A549 (cell line): ENCODE measurements around the gene SLC6A7. TPM values are rescaled to one million over a fixed set of nuclear protein-coding genes. Genes with fewer than 3 reads are reported as not detected.

Experiments used
- ATAC-seq, 2 experiments: fragments of 200-7000 bp in 1 of 2; fragments of >200 bp in 1 of 2; cut with Nextera tagmentation in 1 of 2; cut with Tn5 transposase in 1 of 2; 3 replicates each; pipeline versions ENCODE4 v1.8.0 to v1.9.1; 2018 to 2020; ENCODE audit warnings: mild to moderate bottlenecking in 1 of 2, moderate library complexity in 1 of 2
- CTCF ChIA-PET: fragments of 300-600 bp; sonication (Branson Sonifier 250); formaldehyde crosslinking; extraction: SDS; loops from one replicate; lab custom pipeline; 2021; ENCODE audit warnings: antibody characterized with exemption, inconsistent platforms; lab: Yijun Ruan, JAX
- POLR2A ChIA-PET: fragments of 350-600 bp; formaldehyde crosslinking; extraction: SDS; loops from one replicate; lab custom pipeline; 2021; ENCODE audit warnings: antibody characterized with exemption, inconsistent platforms; lab: Yijun Ruan, JAX
- DNase-seq, 2 experiments: peaks; one replicate each; pipeline versions ENCODE4 v3.0.0 to v3.0.0-alpha.2; 2011 to 2016; ENCODE audit warnings: low read depth in 1 of 2, low spot score in 1 of 2
- FAIRE-seq: peaks from 2 replicates; lab custom pipeline; 2011; peaks lifted over from hg19 to GRCh38; lab: Jason Lieb, UNC
- H3K27ac ChIP-seq, 2 experiments: fragments of >200 bp; sonication (Bioruptor Twin); formaldehyde crosslinking; 3 replicates each; pipeline ENCODE4 v1.5.1; 2016 to 2017
- H3K4me1 ChIP-seq: fragments of >200 bp; sonication (Bioruptor Twin); formaldehyde crosslinking; 3 replicates; pipeline ENCODE4 v1.6.1; 2016
- H3K4me2 ChIP-seq: fragments of >200 bp; sonication (Bioruptor Twin); formaldehyde crosslinking; 3 replicates; pipeline ENCODE4 v1.6.1; 2016
- H3K4me3 ChIP-seq: fragments of >200 bp; sonication (Bioruptor Twin); formaldehyde crosslinking; 3 replicates; pipeline ENCODE4 v1.5.1; 2016
- H3K9me3 ChIP-seq: fragments of >200 bp; sonication (Bioruptor Twin); formaldehyde crosslinking; 3 replicates; pipeline ENCODE4 v1.6.1; 2016
- CEBPB ChIP-seq, 2 experiments: fragments of >200 bp in 1 of 2; sonication (Bioruptor Twin) in 1 of 2; formaldehyde crosslinking in 1 of 2; IDR thresholded peaks; 2 replicates each; pipeline ENCODE4 v1.6.1; 2012 to 2016
- CHD4 ChIP-seq: fragments of 200-600 bp; sonication (generic); IDR thresholded peaks from 2 replicates; pipeline ENCODE4 v1.6.1; 2016; ENCODE audit warnings: antibody characterized with exemption, mild to moderate bottlenecking, borderline replicate concordance
- ELK1 ChIP-seq: fragments of 150-350 bp; IDR thresholded peaks from 2 replicates; pipeline ENCODE4 v1.6.1; 2014; ENCODE audit warnings: low read depth, mild to moderate bottlenecking, low read length
- FOXS1 ChIP-seq: fragments of 250-450 bp; sonication (Bioruptor Pico); IDR thresholded peaks from 2 replicates; pipeline ENCODE4 v1.5.0; 2020; ENCODE audit warnings: mild to moderate bottlenecking, moderate library complexity
- HES2 ChIP-seq: fragments of >200 bp; sonication (Bioruptor Twin); formaldehyde crosslinking; IDR thresholded peaks from 2 replicates; pipeline ENCODE4 v1.6.1; 2016
- HEYL ChIP-seq: fragments of 250-450 bp; sonication (Bioruptor Pico); IDR thresholded peaks from 2 replicates; pipeline ENCODE4 v1.8.0; 2021; ENCODE audit warnings: mild to moderate bottlenecking, moderate library complexity
- HMGXB4 ChIP-seq: fragments of 250-450 bp; sonication (Bioruptor Pico); IDR thresholded peaks from 2 replicates; pipeline ENCODE4 v1.5.0; 2021; ENCODE audit warnings: mild to moderate bottlenecking, moderate library complexity, borderline replicate concordance
- KDM1A ChIP-seq: fragments of 200-600 bp; sonication (generic); IDR thresholded peaks from 2 replicates; pipeline ENCODE4 v1.6.1; 2016; ENCODE audit warnings: low read depth, mild to moderate bottlenecking
- KDM5A ChIP-seq: fragments of 200-600 bp; sonication (generic); IDR thresholded peaks from 2 replicates; pipeline ENCODE4 v1.6.1; 2016; ENCODE audit warnings: antibody characterized with exemption, mild to moderate bottlenecking
- MAZ ChIP-seq: fragments of 150-350 bp; IDR thresholded peaks from 2 replicates; pipeline ENCODE4 v1.6.1; 2014; ENCODE audit warnings: antibody characterized with exemption, low read depth, low read length, borderline replicate concordance
- MYC ChIP-seq: IDR thresholded peaks from 2 replicates; pipeline ENCODE4 v1.6.1; 2012; ENCODE audit warnings: mild to moderate bottlenecking, inconsistent platforms, low read length, improper control_type of control experiment, borderline replicate concordance
- NFE2L2 ChIP-seq: fragments of 150-350 bp; conservative IDR thresholded peaks from 2 replicates; pipeline ENCODE4 v1.6.1; 2014; ENCODE audit warnings: low read length
- PBX3 ChIP-seq: IDR thresholded peaks from 2 replicates; pipeline ENCODE4 v1.6.1; 2012
- REST ChIP-seq: fragments of 200-600 bp; sonication (generic); IDR thresholded peaks from 2 replicates; pipeline ENCODE4 v1.6.1; 2016; ENCODE audit warnings: antibody characterized with exemption, mild to moderate bottlenecking, moderate library complexity
- SREBF2 ChIP-seq: fragments of 450-650 bp; IDR thresholded peaks from 2 replicates; pipeline ENCODE4 v1.6.1; 2014; ENCODE audit warnings: mild to moderate bottlenecking, moderate library complexity
- TFCP2L1 ChIP-seq: fragments of 250-450 bp; sonication (Bioruptor Pico); IDR thresholded peaks from 2 replicates; pipeline ENCODE4 v1.5.0; 2021; ENCODE audit warnings: mild to moderate bottlenecking
- USF2 ChIP-seq: fragments of 450-650 bp; IDR thresholded peaks from 2 replicates; pipeline ENCODE4 v1.6.1; 2014; ENCODE audit warnings: antibody characterized with exemption
- ZSCAN20 ChIP-seq: fragments of 250-450 bp; sonication (Bioruptor Pico); IDR thresholded peaks from 2 replicates; pipeline ENCODE4 v1.8.0; 2022; ENCODE audit warnings: mild to moderate bottlenecking, moderate library complexity
- WGBS: methylation state at CpG from one replicate; pipeline ENCODE4 v1.1.6; 2017; ENCODE audit errors: missing lambda C conversion rate; 5-methylcytosine and 5-hydroxymethylcytosine counted together
- polyA plus RNA-seq, 4 experiments: library from polyadenylated mRNA; depleted of rRNA in 3 of 4; stranded (reverse); fragments of >200 nt; fragmentation: RNase III in 1 of 4; extraction: RNeasy Plus Mini Kit Qiagen cat#74134 plus additional on column Dnase treatment in 1 of 4; gene quantifications; 2 replicates in 3 of 4; 3 replicates in 1 of 4; pipeline ENCODE4 v1.2.3, GENCODE V29; 2011 to 2017

Gene SLC6A7
- polyA plus RNA-seq, 2 of the 4 experiments (the other 2 are of a cell fraction), result not detected

GRCh38 chr5:150166650-150167511 is 23.0 kb upstream of the SLC6A7 start, which contains the start of gene CDX1:
Gene CDX1 (plus strand): TSS chr5:150166778. CDS start chr5:150166877, 99 bp downstream.
- ATAC-seq, result no peak

GRCh38 chr5:150167512-150167850 is 22.4 kb upstream of the SLC6A7 start:
- FAIRE-seq (no peak), ATAC-seq (no peak), DNase-seq (no peak)
- no peak overlapping the region for H3K27ac ChIP-seq
- H3K4me2 ChIP-seq, result no peak overlapping the region
- no peak for TF ChIP-seq HES2
- TF ChIP-seq ZSCAN20 (CRISPR knock-in tag), result no peak
- no peak for TF ChIP-seq FOXS1 (CRISPR knock-in tag)
- no peak for TF ChIP-seq TFCP2L1 (CRISPR knock-in tag)
- TF ChIP-seq HMGXB4 (CRISPR knock-in tag), result no peak
- no peak for TF ChIP-seq CEBPB (IDR thresholded peaks at IDR 0.05)
- no peak for TF ChIP-seq USF2
- TF ChIP-seq NFE2L2, result no peak
- no peak for TF ChIP-seq KDM1A
- no peak for TF ChIP-seq KDM5A
- no peak for TF ChIP-seq MAZ
- TF ChIP-seq ELK1, result no peak
- no peak for TF ChIP-seq CHD4
- TF ChIP-seq HEYL (CRISPR knock-in tag), result no peak
- TF ChIP-seq MYC, result no peak
- no peak for TF ChIP-seq PBX3
- CTCF ChIA-PET, result interaction anchor here (1.3 to 3.3 kb wide), 3 partner anchors 23 to 51 kb away, joined by 3 to 17 read pairs (median 4); partner anchors contain the start of gene SLC6A7
- H3K4me3 ChIP-seq, result no peak overlapping the region
- peaks cover 5% of the 10 kb centered on the region; the same call in 1 of the 3 replicates for H3K4me1 ChIP-seq
- no peaks in the 10 kb centered on the region for H3K9me3 ChIP-seq
- POLR2A ChIA-PET, result no interaction called here
- 89% methylated on average over 15 of the region's 15 CpGs for WGBS

More at GRCh38 chr5:150166650-150167511, 23.0 kb upstream of the SLC6A7 start, which contains the start of gene CDX1:
- no peak for DNase-seq
- POLR2A ChIA-PET, result no interaction called here
- no peak for FAIRE-seq
- TF ChIP-seq REST, result no peak
- TF ChIP-seq FOXS1 (CRISPR knock-in tag), result no peak
- TF ChIP-seq SREBF2, result no peak
- Histone ChIP-seq H3K27ac (no peak within 1 kb of the TSS), H3K4me1 (peaks cover 5% of the 10 kb centered on the region; the same call in 1 of the 3 replicates), H3K4me2 (no peak within 1 kb of the TSS), H3K4me3 (no peak within 1 kb of the TSS), H3K9me3 (no peaks in the 10 kb centered on the region)
- 95% methylated on average over 41 of the region's 93 CpGs for WGBS
- CTCF ChIA-PET, result interaction anchor here (1.2 to 1.7 kb wide), 3 partner anchors 14 to 51 kb away, joined by 4 to 6 read pairs (median 4); no protein-coding TSS in a partner anchor
